HepG2 (cell line): Measurements from ENCODE around the gene SLC25A11. TPM values are rescaled to one million over a fixed set of nuclear protein-coding genes. Genes with fewer than 3 reads are reported as not detected.

Experiments
- CBX2 ChIP-seq, 2 experiments: fragments of 200-600 bp in 1 of 2; sonication (generic); formaldehyde crosslinking in 1 of 2; IDR thresholded peaks; 2 replicates each; pipeline versions ENCODE4 v1.7.0 to v1.8.1; 2018 to 2022; ENCODE audit warnings: low read depth in 2 of 2, low read length in 1 of 2, mild to moderate bottlenecking in 1 of 2, missing genetic modification reagents in 1 of 2
- CHD2 ChIP-seq: IDR thresholded peaks from 2 replicates; pipeline ENCODE4 v1.6.1; 2011; ENCODE audit warnings: low read depth, low read length, improper control_type of control experiment
- ETV5 ChIP-seq: IDR thresholded peaks from 2 replicates; pipeline ENCODE4 v1.6.1; 2018; ENCODE audit warnings: missing biosample characterization, missing genetic modification reagents, inconsistent platforms, borderline replicate concordance
- GTF2F1 ChIP-seq: fragments of 150-350 bp; IDR thresholded peaks from 2 replicates; pipeline ENCODE4 v1.6.1; 2014; ENCODE audit warnings: low read length
- MIXL1 ChIP-seq: IDR thresholded peaks from 2 replicates; pipeline ENCODE4 v1.6.1; 2016
- NFKB2 ChIP-seq: sonication (generic); formaldehyde crosslinking; IDR thresholded peaks from 2 replicates; pipeline ENCODE4 v1.4.0; 2020; ENCODE audit warnings: missing genetic modification reagents, borderline replicate concordance
- PTBP1 ChIP-seq: fragments of 200-400 bp; formaldehyde crosslinking; IDR thresholded peaks from 2 replicates; pipeline ENCODE4 v1.6.1; 2018; ENCODE audit warnings: low read length, low read depth; ENCODE audit not compliant: poor library complexity, severe bottlenecking
- SOX6 ChIP-seq, 2 experiments: fragments of 450-650 bp in 1 of 2; sonication (generic) in 1 of 2; formaldehyde crosslinking in 1 of 2; IDR thresholded peaks; 2 replicates each; pipeline versions ENCODE4 v1.4.0 to v1.6.1; 2017 to 2020; ENCODE audit warnings: antibody characterized with exemption in 1 of 2, mild to moderate bottlenecking in 1 of 2, missing genetic modification reagents in 1 of 2
- ZBTB7A ChIP-seq: sonication (generic); formaldehyde crosslinking; IDR thresholded peaks from 2 replicates; pipeline ENCODE4 v1.8.0; 2022; ENCODE audit warnings: mild to moderate bottlenecking, missing genetic modification reagents
- ZFP62 ChIP-seq: sonication (generic); formaldehyde crosslinking; IDR thresholded peaks from 2 replicates; pipeline ENCODE4 v1.4.0; 2020; ENCODE audit warnings: missing genetic modification reagents
- ZFY ChIP-seq: sonication (generic); formaldehyde crosslinking; IDR thresholded peaks from 2 replicates; pipeline ENCODE4 v1.4.0; 2020; ENCODE audit warnings: missing genetic modification reagents
- ZMYM4 ChIP-seq: sonication (generic); formaldehyde crosslinking; IDR thresholded peaks from 2 replicates; pipeline ENCODE4 v1.8.1; 2023; ENCODE audit warnings: mild to moderate bottlenecking, missing genetic modification reagents
- ZNF337 ChIP-seq: sonication (generic); formaldehyde crosslinking; IDR thresholded peaks from 2 replicates; pipeline ENCODE4 v1.5.1; 2020; ENCODE audit warnings: missing genetic modification reagents, low read depth, mild to moderate bottlenecking, borderline replicate concordance
- ZNF878 ChIP-seq: sonication (generic); formaldehyde crosslinking; IDR thresholded peaks from 2 replicates; pipeline ENCODE4 v1.8.1; 2023; ENCODE audit warnings: mild to moderate bottlenecking, missing genetic modification reagents, moderate library complexity
- polyA plus RNA-seq, 8 experiments: library from polyadenylated mRNA; depleted of rRNA in 3 of 8; stranded (reverse) in 7 of 8; unstranded in 1 of 8; fragments of >200 nt; fragmentation: Illumina TruSeq in 4 of 8; extraction: Trizol in 4 of 8; gene quantifications; 2 replicates each; pipeline versions ENCODE4 v1.2.1 to v1.2.3, GENCODE V29; 2011 to 2016; ENCODE audit warnings: low read depth in 4 of 8, missing spikeins in 1 of 8, mixed read lengths in 1 of 8; ENCODE audit not compliant: insufficient read depth in 1 of 8
- total RNA-seq, 5 experiments: library from RNA; depleted of rRNA; stranded (reverse); fragments of >200 nt; fragmentation: Illumina TruSeq; extraction: Trizol; gene quantifications; 2 replicates each; pipeline ENCODE4 v1.2.3, GENCODE V29; 2016; ENCODE audit warnings: low read depth in 1 of 5
- TF ChIP-seq, protein P1 (sequence below): IDR thresholded peaks from 2 replicates; pipeline ENCODE4 v1.6.1; 2016; ENCODE audit warnings: mild to moderate bottlenecking, missing biosample characterization, missing genetic modification reagents
- TF ChIP-seq, protein P2 (sequence below): sonication (generic); formaldehyde crosslinking; IDR thresholded peaks from 2 replicates; pipeline ENCODE4 v1.4.0; 2020; ENCODE audit warnings: missing genetic modification reagents
- TF ChIP-seq, protein P3 (sequence below): sonication (generic); formaldehyde crosslinking; IDR thresholded peaks from 2 replicates; pipeline ENCODE4 v1.9.0; 2021; ENCODE audit warnings: mild to moderate bottlenecking, missing genetic modification reagents

Gene SLC25A11
- total and polyA plus RNA-seq, 2 of the 13 experiments (the other 11 are each of a cell fraction or from before 2014, with no cell fraction given): 35.4 to 47.2 TPM

DNA sequence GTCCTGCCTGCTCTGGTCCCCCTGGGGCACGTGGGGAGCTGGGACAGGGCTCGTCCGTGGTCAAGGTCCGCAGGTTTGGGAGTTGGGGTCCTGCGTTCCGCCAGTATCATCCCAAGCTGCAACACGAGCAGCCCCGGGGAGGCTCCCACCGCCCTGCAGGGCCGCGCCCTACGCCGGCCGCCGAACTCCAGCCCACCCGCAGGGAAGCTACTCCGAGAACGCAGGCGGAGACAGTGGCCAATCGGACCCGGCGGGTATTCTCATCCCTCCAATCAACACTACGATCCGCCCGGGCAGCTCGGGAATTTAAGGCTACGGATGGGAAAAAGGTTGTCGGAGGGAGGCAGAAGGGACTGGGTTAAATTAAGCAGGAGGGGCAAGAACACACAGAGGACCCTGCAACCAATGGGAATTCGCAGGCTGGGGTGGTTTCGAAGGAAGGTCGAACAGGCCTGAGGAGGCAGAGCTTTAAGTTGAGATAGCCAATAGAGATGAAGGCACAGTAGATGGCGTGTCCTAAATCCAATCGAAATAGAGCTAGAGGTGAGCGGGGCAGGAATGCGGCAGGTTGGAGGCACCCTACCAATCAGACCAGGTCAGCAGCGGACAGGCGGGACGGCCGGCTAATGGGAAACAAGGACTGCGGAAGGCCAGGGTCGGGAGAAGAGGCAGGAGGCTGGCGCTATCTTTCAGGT, 27.1 kb upstream of the SLC25A11 start (continued):
- TF ChIP-seq ZFY (CRISPR knock-in tag) (no peak; the same call in 1 of the 2 replicates), ZBTB7A (CRISPR knock-in tag) (0 out of 2 replicates have a peak, but pooled peaks have one; percentile 40), ZMYM4 (CRISPR knock-in tag) (no peak), CBX2 (IDR thresholded peaks at IDR 0.05; ENCODE audit: low read depth, low read length) (no peak), CBX2 (CRISPR knock-in tag; IDR thresholded peaks at IDR 0.05; ENCODE audit: low read depth) (no peak), PTBP1 (no peak), ZFP62 (CRISPR knock-in tag) (no peak), GTF2F1 (no peak), SOX6 (IDR thresholded peaks at IDR 0.05) (no peak), SOX6 (CRISPR knock-in tag; IDR thresholded peaks at IDR 0.05) (peak; percentile 5; the same call in 1 of the 2 replicates), ZNF878 (CRISPR knock-in tag) (no peak), ETV5 (CRISPR knock-in tag) (no peak), CHD2 (peak; percentile 75), NFKB2 (CRISPR knock-in tag) (no peak), ZNF337 (no peak), MIXL1 (CRISPR knock-in tag) (peak; percentile 35; the same call in 1 of the 2 replicates)
- TF ChIP-seq, protein P1, sequence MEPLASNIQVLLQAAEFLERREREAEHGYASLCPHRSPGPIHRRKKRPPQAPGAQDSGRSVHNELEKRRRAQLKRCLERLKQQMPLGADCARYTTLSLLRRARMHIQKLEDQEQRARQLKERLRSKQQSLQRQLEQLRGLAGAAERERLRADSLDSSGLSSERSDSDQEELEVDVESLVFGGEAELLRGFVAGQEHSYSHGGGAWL (CRISPR knock-in tag): 0 out of 2 replicates have a peak, but pooled peaks have one; percentile 35
- TF ChIP-seq, protein P2, sequence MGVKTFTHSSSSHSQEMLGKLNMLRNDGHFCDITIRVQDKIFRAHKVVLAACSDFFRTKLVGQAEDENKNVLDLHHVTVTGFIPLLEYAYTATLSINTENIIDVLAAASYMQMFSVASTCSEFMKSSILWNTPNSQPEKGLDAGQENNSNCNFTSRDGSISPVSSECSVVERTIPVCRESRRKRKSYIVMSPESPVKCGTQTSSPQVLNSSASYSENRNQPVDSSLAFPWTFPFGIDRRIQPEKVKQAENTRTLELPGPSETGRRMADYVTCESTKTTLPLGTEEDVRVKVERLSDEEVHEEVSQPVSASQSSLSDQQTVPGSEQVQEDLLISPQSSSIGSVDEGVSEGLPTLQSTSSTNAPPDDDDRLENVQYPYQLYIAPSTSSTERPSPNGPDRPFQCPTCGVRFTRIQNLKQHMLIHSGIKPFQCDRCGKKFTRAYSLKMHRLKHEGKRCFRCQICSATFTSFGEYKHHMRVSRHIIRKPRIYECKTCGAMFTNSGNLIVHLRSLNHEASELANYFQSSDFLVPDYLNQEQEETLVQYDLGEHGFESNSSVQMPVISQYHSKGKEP (CRISPR knock-in tag): no peak
- TF ChIP-seq, protein P3, sequence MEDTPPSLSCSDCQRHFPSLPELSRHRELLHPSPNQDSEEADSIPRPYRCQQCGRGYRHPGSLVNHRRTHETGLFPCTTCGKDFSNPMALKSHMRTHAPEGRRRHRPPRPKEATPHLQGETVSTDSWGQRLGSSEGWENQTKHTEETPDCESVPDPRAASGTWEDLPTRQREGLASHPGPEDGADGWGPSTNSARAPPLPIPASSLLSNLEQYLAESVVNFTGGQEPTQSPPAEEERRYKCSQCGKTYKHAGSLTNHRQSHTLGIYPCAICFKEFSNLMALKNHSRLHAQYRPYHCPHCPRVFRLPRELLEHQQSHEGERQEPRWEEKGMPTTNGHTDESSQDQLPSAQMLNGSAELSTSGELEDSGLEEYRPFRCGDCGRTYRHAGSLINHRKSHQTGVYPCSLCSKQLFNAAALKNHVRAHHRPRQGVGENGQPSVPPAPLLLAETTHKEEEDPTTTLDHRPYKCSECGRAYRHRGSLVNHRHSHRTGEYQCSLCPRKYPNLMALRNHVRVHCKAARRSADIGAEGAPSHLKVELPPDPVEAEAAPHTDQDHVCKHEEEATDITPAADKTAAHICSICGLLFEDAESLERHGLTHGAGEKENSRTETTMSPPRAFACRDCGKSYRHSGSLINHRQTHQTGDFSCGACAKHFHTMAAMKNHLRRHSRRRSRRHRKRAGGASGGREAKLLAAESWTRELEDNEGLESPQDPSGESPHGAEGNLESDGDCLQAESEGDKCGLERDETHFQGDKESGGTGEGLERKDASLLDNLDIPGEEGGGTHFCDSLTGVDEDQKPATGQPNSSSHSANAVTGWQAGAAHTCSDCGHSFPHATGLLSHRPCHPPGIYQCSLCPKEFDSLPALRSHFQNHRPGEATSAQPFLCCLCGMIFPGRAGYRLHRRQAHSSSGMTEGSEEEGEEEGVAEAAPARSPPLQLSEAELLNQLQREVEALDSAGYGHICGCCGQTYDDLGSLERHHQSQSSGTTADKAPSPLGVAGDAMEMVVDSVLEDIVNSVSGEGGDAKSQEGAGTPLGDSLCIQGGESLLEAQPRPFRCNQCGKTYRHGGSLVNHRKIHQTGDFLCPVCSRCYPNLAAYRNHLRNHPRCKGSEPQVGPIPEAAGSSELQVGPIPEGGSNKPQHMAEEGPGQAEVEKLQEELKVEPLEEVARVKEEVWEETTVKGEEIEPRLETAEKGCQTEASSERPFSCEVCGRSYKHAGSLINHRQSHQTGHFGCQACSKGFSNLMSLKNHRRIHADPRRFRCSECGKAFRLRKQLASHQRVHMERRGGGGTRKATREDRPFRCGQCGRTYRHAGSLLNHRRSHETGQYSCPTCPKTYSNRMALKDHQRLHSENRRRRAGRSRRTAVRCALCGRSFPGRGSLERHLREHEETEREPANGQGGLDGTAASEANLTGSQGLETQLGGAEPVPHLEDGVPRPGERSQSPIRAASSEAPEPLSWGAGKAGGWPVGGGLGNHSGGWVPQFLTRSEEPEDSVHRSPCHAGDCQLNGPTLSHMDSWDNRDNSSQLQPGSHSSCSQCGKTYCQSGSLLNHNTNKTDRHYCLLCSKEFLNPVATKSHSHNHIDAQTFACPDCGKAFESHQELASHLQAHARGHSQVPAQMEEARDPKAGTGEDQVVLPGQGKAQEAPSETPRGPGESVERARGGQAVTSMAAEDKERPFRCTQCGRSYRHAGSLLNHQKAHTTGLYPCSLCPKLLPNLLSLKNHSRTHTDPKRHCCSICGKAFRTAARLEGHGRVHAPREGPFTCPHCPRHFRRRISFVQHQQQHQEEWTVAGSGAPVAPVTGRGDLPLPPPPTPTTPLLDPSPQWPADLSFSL (CRISPR knock-in tag): no peak
